H4 (cell line): ENCODE results near the gene LMBR1. TPM values are rescaled to one million over a fixed set of nuclear protein-coding genes. Genes with fewer than 3 reads are reported as not detected.

ENCODE experiments used
- DNase-seq: peaks from one replicate; pipeline ENCODE4 v3.0.0-alpha.2; 2015; ENCODE audit warnings: low spot score
- total RNA-seq: library from RNA; depleted of rRNA; stranded (reverse); fragments of >200 nt; shearing (Covaris generic); gene quantifications from 2 replicates; pipeline ENCODE4 v1.2.3, GENCODE V29; 2014

Gene LMBR1
- total RNA-seq, 1 experiment from 2014 or later: 48.2 TPM

- DNase-seq: no peak
Measured at GRCh38 chr7:156795415-156795814, 97.6 kb downstream of the LMBR1 start.

- DNase-seq: no peak
Measured at GRCh38 chr7:156793334-156793733, 99.6 kb downstream of the LMBR1 start.

DNA sequence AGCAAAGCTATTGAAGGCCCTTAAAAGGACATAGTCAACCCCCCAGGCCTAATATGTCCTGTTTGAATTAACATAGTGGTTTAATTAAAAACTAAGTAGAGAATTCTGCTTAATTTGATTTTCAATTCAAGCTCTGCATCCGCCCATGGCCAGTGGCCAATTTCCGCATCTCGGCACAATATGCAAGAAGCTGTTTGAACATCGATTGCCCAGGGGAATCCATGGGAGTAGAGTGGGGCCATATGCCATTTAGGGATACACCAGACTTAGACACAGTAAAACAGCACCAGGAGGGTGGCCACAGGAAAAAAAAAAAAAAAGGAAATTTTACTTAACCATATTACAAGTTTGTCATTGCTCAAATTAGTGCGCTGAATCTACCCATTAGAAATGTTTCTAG is 100.4 kb downstream of the LMBR1 start:
- DNase-seq: no peak

DNA sequence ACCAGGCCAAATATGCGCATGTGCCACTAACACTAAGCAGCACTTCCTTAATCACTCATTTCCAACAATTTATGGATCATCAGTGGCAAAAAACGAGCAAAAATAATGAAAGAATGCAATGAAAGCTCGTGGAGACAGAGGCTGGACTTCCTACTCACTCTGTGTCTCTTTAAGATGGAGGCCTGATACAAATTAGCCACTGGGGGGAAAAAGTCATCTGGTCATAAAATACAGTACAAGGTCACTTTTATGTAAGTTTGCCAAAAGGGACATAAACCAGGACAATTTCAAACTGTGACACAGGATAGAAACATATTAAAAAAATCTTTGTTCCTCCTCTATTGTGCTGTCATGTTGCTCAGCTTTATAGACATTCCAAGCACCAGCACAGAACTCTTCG is 101.7 kb downstream of the LMBR1 start:
- no peak for DNase-seq

GRCh38 chr7:156790264-156790663 is 102.7 kb downstream of the LMBR1 start:
- DNase-seq: no peak

GRCh38 chr7:156785998-156786543 is 106.9 kb downstream of the LMBR1 start:
- DNase-seq: no peak

- DNase-seq: no peak
Measured at GRCh38 chr7:156783864-156784263, 109.1 kb downstream of the LMBR1 start.

DNA sequence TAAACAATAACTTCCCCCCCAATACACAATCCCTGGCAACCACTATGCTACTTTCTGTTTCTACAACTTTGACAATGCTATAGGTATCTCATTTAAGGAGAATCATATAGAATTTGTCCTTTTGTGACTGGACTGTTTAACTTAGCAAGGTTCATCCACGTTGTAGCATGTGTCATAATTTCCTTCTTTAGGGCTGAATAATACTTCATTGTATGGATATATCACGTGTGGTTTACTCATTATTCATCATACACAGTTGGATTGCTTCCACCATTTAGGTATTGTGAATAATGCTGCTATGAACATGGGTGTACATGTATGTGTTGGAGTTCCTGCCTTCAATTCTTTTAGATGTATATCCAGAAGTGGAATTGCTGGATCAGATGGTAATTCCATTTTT is 111.0 kb downstream of the LMBR1 start:
- DNase-seq: no peak

- no peak for DNase-seq
Measured at GRCh38 chr7:156780724-156781455, 112.1 kb downstream of the LMBR1 start.

DNA sequence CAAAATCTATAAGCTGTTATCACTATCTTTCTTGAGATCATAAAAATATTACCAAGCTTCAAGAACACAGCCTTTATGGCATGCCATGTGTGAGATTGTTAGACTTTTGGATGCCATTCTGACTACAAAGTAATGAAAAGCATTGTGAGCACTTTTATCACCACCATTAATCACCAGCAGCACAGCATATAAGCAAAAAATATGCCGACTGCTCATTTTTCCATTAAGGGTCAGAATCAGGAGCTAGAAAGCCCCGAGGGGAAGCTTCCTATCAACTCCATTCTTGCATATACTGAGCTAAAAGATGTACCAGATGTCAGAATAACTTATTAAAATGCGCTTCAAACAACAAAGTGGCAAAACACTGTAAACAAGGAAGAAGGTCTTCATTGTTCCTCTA is 114.3 kb downstream of the LMBR1 start:
- DNase-seq: no peak

DNA sequence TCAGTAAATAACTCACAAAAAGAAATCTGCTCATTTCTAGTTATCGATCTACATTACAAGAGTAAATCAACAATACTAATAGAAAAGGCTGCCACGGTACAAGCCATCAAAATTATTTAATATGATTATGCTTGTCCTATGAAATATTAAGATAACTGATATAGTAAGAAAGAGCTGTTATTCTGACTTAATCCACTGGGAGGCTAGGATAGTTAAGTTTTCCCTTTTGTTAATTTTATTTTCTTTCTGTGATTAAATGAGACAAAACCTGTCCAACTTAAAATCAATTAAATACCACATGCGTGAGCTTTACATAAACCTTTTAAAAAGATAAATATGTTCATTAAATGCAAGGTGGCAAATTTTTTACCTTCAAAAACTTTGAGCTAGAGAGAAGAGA is 114.8 kb downstream of the LMBR1 start:
- DNase-seq: no peak

- DNase-seq: no peak
Measured at GRCh38 chr7:156777364-156778069, 115.5 kb downstream of the LMBR1 start.

DNA sequence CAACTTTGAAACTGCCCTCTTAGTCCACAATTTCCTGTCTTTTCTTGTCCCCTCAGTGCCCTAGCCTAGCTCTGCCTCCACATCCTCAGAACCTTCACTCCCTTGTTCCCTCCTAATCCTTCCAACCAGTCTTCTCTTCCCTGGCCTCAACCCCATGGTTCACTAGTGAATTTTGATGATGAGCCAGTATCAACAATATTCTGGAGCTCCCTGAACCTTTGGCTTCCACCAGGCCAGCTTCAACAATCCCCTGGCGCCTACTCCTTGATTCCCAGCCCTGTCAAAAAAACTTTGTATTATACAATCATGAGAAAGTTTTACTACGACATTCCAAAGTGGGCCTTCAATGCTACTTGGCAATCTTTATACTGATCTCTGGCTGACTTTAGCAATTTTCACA is 116.5 kb downstream of the LMBR1 start:
- no peak for DNase-seq

DNA sequence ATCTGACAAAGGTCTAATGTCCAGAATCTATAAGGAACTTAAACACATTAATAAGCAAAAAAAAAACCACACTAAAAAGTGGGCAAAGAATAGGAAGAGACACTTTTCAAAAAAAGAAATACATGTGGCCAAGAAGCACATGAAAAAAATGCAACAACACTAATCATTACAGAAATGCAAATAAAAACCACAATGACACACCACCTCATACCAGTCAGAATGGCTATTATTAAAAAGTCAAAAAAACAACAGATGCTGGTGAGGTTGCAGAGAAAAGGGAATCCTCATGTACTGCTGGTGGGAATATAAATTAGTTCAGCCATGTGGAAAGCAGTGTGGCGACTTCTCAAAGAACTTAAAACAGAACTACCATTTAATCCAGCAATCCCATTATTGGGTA is 119.0 kb downstream of the LMBR1 start:
- DNase-seq: no peak

- no peak for DNase-seq
Measured at GRCh38 chr7:156772725-156773124, 120.3 kb downstream of the LMBR1 start.

DNA sequence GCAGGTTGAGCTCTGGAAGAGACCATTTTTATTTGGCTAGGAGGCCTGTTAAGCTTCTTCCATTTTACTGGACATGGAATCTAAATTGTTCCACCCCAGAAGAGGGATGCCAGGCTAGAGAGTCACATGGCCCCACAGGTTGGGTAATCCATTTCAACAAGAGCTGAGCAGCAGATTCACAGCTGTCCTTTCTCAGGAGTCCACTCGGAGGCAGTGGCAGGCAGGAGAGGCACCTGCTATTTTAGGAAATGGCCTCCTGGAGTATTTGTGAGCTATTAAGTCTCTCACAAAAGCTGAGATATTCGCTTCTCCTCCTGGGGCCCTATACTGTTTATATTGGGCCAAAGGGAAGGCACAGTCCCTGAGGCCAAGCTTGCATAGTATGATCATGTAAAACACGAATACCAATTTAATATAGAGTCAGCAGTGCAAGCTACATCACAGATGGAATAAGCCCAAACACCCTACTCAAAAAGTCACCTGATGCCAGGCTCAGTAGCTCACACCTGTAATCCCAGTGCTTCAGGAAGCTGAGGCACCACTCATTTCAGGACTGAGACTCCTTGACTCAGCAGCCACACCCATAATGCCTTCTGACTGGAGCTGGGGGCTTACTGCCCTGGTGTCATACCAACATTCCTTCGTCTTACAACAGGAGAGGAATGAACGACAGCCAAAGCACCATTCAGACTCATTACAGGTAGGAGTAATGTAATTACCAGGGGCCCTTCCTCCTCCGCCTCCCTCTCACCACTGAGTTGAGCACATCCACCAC is 124.1 kb downstream of the LMBR1 start:
- no peak for DNase-seq

GRCh38 chr7:156766666-156767065 is 126.3 kb downstream of the LMBR1 start:
- DNase-seq: no peak

DNA sequence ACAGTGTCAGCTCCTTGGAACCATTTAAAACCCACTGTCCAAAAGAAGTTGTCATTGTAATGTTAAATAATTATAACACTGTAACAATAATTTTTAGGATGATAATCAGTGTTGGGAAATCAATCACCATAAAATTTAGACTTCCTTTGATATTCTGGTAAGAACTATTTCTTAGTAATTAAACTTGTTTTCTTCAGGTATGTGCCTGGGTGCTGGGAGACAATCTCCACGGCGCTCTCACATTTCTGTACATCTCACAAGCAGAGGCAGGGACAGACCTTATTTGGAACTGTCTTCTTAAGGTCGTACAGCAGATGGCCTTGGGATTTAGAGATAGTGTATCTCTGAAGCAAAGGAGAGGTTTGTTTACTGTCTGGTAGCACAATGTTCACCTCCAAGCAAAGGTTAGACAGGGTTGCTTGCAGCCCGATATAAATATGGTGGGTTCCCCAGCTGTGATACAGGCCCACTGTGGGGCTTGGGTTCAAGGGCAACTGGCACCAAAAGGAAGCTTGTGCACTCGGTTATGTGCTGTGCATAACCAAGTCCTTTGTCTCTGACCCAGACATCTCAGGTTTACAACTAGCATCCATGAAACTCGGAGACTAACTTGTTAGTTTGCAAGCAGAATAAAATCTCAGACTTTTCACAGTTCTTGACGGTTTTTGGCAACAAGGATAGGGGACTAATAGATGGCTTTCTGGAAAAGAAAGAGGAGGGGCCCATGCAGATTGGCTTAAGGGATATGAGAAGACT is 126.9 kb downstream of the LMBR1 start:
- DNase-seq: no peak

DNA sequence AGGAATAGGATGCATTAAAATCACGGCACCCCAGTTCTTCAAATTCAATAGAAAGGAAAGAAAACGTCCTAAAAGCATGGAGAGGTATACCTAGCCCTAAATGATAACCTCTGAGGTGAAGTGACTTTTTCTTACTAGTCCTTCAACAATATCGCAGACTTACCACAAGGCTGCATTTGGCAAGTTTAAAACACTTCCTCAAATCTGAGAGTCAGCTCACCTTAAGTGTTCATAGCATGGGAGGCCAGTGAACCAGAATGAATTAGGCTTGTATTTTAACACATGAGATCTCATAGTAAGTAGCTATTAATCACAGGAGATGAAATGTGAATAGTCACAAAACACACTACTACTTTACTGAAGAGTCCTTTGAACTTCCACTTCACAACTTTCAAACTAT is 128.2 kb downstream of the LMBR1 start:
- no peak for DNase-seq

- peak; percentile 63 for DNase-seq
Measured at GRCh38 chr7:156764016-156764669, 128.8 kb downstream of the LMBR1 start.

- DNase-seq: no peak
Measured at GRCh38 chr7:156759579-156760202, 133.3 kb downstream of the LMBR1 start.
